GM12892 (cell line): ENCODE measurements around the gene COL9A2.

Experiments used
- POLR2A ChIP-seq: IDR thresholded peaks from 2 replicates; pipeline ENCODE4 v1.6.1; 2011; ENCODE audit warnings: low read depth, low read length, control low read depth
- POLR2AphosphoS5 ChIP-seq: IDR thresholded peaks from 2 replicates; pipeline ENCODE4 v1.6.1; 2011; ENCODE audit warnings: low read depth, low read length, control low read depth
- TAF1 ChIP-seq: IDR thresholded peaks from 2 replicates; pipeline ENCODE4 v1.6.1; 2011; ENCODE audit warnings: low read depth, mild to moderate bottlenecking, control low read depth, low read length, borderline replicate concordance

DNA sequence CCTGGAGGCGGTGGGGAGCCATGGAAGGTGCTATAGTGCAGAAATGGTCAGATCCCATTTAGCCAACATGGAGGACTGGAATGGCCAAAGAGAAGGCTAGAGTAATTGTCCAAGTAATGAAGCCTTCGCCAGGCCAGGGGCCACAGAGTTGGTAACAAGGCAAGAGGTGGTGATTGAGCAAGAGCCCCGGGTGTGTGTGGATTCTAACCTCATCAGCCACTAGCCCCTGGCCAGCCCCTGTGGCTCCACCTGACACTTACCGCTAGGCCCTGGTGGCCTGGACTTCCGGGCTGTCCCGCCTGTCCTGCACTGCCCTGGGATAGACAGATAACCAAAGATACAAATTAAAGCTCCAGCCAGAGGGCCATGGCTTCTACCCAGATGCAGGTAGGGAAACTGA is 9.9 kb downstream of the COL9A2 start:
- no peak for TF ChIP-seq POLR2A
- no peak for TF ChIP-seq POLR2AphosphoS5
- no peak for TF ChIP-seq TAF1
